Measurements from ENCODE around the gene DMRTB1.

DNA sequence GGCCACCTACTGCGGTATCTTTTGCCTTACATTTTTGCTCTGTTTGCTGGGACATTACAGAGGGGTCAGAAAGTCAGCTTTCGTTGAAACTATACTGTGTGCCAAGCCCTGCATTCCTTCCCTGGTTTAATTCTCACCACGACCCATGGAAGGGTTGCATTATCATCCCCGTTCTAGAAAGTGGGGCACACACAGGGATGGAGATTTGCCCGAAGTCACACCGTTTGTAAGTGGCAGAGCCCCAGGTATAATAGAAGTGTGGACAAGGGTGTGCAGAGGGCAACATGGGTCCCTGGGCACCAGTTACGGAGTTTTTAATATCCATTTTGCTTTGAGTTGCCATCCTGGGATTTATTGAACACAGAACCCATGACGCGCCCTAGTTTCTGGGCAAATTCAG is 11.8 kb downstream of the DMRTB1 start:
- TF ChIP-seq CTCF (conservative IDR thresholded peaks at IDR 0.05; ENCODE audit: low read depth, low read length) (no peak), EZH2 (IDR thresholded peaks at IDR 0.05; ENCODE audit: borderline replicate concordance, low read depth, low read length, poor library complexity, severe bottlenecking) (no peak)
